NCI-H774 (cell line): ENCODE results near the gene IFITM2.
"Not testable (repeated sequence)": the region's sequence is repeated elsewhere in the genome, so short reads cannot be mapped to it uniquely, and the experiment has no call there.

ENCODE experiments used
- DNase-seq: peaks from one replicate; lab custom pipeline; 2025; lab: John Stamatoyannopoulos, UW

The IFITM2 gene

GRCh38 chr11:308740-309665, 1.4 kb downstream of the IFITM2 start:
- DNase-seq = not testable (repeated sequence)

GRCh38 chr11:309979-310572, 2.5 kb downstream of the IFITM2 start:
- DNase-seq = not testable (repeated sequence)

GRCh38 chr11:311013-311748, 3.6 kb downstream of the IFITM2 start:
- not testable (repeated sequence) for DNase-seq

GRCh38 chr11:312092-312816, 4.6 kb downstream of the IFITM2 start:
- no peak for DNase-seq

GRCh38 chr11:313304-313786, 5.7 kb downstream of the IFITM2 start:
- DNase-seq = no peak

GRCh38 chr11:313787-314553, 6.4 kb downstream of the IFITM2 start, which contains the start of gene IFITM1:
TSS of gene IFITM1 (plus strand) at chr11:314040. CDS start at chr11:314171, 131 bp downstream.
- DNase-seq = no peak

- DNase-seq = not testable (repeated sequence)
These were observed 6.9 kb downstream of the IFITM2 start for GRCh38 chr11:314554-314875.

GRCh38 chr11:315051-315481, 7.5 kb downstream of the IFITM2 start:
- DNase-seq = no peak

- DNase-seq = no peak
These were observed 7.9 kb downstream of the IFITM2 start for GRCh38 chr11:315516-315994.

- no peak for DNase-seq
These were observed 8.6 kb downstream of the IFITM2 start for GRCh38 chr11:316031-316701.

GRCh38 chr11:316891-317301, 9.3 kb downstream of the IFITM2 start:
- no peak for DNase-seq

- not testable (repeated sequence) for DNase-seq
These were observed 10.2 kb downstream of the IFITM2 start for GRCh38 chr11:317668-318404.

GRCh38 chr11:318405-319120, 10.9 kb downstream of the IFITM2 start:
- not testable (repeated sequence) for DNase-seq

GRCh38 chr11:319121-319887, 11.7 kb downstream of the IFITM2 start:
- DNase-seq = not testable (repeated sequence)

- DNase-seq = not testable (repeated sequence)
These were observed 12.3 kb downstream of the IFITM2 start for GRCh38 chr11:319888-320273.

- no peak for DNase-seq
These were observed 16.5 kb downstream of the IFITM2 start for GRCh38 chr11:324156-324555.

- DNase-seq = not testable (repeated sequence)
These were observed 17.2 kb downstream of the IFITM2 start for GRCh38 chr11:324593-325517.
